HG02943 (cell line): ENCODE measurements around the gene ADD2.

Source experiments
- ATAC-seq: cut with Tn5 transposase; IDR thresholded peaks from one replicate; pipeline ENCODE4 v1.9.1; 2021; ENCODE audit warnings: mild to moderate bottlenecking, low read depth, moderate library complexity; ENCODE audit not compliant: unreplicated experiment

Gene ADD2

DNA sequence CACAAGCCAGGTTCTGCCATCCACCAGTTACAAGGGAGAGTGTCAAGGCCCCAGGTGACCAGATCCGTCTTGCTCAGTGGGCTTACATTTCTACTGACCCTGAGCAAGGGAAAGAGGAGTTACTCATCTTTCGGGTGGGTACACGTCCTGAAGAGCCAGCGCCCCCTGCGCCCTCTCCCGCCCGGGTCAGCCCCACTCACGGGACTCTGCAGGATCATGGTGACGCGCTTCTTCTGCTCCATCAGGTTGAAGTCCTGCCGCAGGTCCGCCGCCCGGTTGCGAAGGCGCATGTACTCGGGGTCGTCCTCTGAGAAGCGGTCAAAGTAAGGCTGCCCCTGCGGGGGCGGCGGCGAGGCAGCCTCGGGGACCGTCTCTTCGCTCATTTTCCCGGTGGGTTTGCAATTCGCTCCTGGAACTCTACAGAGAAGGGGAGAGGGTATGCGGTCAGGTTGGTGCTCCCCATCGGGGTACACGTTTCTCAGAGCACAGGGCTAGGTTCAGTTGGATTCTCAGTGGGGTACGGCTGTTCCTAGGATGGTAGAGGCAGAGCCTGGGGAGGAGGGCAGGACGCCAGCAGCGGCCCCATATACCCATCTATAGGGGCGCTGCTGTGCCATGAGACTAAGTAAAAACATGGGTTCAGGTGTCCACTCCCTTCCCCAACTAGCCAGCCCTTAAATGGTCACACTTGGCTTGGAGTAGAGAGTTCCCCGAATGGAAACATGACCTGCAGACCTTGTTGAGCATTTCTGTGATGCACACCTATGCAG is 61.8 kb downstream of the ADD2 start:
- no peak for ATAC-seq

DNA sequence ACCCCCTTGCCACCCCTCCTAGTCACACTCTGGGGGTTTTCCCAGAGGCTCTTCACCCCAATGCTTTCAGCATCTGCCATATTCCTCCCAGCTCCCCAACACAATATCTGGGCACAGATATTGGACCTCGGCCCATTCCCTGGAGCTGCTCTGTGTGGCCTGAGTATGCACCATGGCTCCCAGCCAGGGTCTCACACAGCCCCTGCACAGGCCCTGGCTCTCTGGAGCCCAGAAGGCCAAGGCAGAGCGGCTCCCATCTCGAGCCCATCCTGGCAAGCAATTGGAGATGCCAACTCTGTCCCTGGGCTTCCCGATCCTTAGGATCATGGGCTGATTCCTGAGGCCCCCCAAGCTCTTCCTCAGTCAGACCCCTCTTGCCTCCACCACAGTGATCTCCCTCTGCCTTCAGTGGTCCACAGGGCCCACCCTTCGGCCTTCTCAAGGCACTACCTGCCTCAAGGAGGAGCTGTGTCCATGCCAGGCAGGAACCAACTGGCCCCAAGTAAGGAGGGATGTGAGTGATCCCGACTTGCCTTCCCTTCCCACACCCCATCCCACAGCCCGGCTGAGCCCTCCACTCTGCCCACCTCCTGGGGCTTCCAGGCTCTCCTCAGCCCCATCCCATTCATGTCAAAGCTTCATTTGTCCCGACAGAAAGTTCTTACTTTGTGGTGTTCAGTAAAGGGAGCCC is 62.7 kb downstream of the ADD2 start:
- no peak for ATAC-seq

DNA sequence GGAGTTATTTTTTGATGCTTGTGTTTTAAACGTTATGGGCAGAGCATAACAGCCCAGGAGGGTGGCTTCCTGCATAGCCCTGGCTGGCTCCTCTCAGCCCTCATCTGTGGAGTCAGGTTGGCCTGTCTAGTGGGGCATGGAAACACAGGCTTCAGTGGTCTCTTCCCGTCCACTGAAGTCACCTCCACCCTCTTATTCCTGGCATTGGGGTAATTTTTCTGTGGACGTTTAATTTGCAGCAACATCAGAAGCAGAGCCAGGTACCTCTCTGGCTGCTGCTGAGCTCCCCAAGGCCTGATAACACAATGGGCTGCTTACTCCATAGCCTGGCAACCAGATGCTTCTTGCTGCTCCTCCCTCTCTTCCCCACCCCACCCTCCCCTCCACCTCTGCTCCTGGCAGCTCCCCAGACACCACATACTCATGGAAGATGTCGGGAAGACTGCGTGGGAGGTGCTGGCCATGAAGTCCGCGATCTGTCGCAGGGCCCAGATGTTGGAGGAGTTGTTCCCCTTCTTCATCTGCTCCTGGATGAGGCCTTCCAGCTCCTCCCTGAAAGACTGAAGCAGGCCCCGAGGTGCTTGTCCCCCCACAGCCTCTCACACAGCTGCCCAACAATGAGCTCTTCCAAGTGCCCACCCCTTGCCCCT is 64.0 kb downstream of the ADD2 start:
- ATAC-seq, result no peak

DNA sequence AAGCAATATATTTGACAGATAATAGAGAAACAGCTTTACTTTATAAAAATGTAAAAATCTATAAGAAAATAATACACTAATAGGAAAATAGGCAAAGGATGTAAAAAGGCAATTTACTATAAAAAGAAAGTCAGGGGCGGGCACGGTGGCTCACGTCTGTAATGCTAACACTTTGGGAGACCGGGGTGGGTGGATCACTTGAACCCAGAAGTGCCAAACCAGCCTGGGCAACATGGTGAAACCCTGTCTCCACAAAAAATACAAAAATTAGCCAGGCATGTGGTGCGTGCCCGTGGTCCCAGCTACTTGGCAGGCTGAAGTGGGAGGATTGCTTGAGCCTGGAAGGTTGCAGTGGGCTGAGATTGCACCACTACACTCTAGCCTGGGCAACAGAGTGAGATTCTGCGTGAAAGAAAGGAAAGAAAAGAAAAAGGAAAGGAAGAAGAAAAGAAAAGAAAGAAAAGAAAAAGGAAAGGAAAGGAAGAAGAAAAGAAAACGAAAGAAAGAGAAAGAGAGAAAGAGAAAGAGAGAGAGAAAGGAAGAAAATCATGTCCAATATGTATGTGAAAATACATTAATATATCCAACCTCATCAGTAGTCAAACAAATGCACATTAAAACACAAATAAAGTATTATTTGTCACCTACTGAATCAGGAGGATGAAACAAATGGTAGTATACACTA is 65.1 kb downstream of the ADD2 start:
- ATAC-seq, result no peak

DNA sequence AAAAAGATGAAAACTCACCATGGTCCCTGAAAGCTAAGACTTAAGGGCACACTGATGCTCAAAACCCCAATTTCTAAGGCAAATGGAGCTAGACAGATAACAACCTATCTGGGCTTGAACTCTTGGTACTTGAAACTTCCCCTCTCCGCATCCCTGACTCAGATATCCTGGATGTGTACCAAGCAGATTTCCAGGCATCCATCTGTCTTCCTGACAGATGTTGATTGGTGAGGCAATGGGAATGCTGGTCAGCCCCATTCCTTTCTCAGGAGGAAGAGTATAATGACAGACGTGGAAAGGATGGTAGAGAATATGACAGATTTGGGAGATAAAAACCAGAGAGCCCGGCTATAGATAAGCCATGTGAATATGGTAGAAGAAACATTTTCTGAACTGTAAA is 69.2 kb downstream of the ADD2 start:
- ATAC-seq, result no peak

DNA sequence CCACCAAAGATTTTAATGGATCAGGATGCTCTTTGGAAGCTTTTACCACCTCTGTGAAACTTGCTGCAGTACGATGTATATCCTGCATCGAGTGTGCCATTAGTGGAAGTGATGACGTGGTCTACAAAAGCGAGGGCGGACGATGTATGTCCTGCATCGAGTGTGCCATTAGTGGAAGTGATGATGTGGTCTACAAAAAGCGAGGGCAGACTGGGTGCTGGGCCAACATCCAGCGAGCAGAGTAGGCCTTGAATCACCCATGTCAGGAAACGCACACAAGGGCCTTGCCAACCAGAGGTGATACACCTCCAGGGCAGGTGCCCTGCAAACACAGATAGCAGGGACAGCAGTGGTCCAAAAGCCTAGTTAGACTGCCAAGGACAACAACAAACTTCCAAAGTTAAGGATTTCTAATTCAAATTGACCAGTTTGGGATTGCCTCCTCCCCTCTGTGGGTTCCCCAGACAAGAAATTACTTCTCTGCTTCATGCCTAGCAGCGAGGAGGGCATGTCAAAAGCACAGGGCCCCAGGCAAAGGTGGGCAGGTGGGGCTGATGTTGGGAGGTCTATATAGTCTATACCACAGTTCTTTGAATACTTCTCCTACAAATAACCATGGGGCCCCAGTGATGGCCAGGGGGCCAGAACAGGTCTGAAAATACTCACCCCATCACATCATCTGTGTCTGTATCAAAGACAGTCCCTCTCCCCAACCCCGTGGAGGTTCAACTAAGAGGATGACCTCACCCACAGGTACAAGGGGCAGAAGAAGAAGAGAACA is 70.2 kb downstream of the ADD2 start:
- no peak for ATAC-seq

DNA sequence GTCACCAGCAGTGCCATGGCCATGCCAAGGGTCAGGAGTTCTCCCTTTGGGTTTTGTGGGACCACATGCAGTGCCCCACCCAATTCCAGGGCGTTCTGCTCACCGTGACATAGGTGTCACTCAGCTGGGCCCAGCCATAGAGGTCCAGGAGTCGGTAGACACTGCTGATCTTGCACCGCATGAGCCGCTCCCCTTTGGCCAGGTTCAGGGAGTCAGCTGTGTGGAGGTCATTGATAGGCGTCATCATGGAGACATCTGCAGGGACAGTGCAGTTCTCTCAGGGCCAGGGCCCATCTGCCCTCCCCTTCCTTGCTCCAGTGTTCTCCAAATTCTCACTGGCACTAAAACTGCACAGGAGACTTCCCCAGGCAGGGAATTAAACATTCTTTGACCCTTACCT is 71.9 kb downstream of the ADD2 start:
- no peak for ATAC-seq

DNA sequence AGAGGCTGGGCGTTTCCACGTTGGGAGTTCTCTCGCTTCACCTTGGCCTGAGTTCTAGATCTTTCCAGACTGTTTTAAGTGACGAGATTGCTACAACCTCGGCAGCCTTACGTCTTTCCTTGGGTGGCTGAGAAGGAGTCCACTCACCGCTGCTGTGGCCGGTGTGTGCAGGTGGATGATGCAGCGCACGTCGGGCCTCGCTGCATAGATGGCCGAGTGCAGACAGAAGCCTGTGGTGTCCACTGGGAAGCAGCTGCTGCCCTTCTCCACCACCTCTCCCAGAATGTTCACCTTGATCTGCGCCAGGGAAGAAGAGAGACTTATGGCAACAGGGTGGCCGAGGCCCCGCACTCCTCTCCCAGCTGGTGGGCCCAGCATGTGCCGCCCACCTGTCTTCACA is 75.7 kb downstream of the ADD2 start:
- ATAC-seq, result no peak

DNA sequence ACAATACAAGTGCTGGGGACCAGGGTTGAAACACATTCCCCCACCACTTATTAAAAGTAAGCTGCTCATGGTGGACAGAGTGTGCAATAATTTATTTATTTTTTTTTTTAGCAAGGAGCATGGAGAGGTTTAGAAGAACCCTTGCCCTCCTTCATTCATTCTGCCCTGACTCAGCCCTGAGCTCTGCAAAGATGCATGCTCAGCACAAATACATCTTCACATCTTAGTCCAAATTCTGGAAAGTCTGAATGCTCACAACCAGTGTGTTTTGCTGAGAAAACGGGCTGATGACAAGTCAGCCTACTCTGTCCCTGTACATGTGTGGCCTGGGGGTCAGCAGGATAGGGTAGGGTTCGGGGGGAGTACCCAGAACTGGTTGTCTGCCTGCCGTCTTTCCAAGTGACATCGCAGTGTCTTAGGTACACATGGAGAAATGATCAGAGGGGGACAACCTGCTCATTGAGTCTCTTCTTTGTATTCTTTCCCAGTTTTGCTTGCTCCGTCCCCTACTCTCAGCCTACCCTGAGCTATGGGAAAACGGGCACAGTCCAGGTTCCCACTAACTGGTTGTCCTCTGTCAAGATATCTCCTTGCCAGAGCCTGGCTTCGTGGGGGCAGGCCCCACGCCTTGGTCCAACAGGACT is 76.4 kb downstream of the ADD2 start:
- no peak for ATAC-seq

DNA sequence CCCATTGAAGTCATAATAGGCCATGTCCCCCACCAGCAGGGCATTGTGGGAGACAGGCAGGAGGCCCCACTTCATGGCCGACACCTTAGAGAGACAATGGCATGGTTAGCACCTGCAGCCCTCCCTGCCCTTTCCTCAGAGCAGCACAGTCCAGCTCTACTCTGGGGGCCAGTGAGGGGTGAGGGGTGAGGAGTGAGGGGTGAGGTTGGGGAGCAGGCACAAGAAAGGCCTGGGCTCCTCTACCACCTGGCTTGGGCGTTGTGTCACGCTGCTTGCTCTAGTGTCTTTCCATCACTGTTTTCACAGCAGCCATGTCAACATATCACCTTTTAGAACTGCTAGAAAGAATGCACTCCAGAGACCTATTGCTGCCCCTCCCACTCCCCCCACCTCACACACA is 77.2 kb downstream of the ADD2 start:
- ATAC-seq, result no peak

DNA sequence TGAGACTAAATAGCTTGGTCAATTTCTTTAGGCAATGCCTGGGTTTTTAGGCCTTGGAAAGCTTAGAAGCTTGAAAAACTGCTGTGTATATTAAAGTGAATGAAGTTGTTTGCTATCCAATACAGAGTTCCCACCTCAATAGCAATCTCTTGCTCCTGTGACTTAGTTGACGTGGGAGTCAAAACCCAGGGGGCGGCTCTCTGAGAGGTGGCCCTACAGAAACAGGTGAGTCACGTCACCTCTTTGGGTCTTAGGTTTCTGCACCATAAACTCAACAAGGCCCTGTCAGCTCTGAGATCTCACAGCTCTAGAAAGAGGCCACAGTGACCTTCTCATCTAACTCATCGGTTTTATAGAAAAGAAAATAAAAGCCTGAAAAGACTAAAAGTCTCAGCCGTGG is 79.6 kb downstream of the ADD2 start:
- ATAC-seq, result no peak

DNA sequence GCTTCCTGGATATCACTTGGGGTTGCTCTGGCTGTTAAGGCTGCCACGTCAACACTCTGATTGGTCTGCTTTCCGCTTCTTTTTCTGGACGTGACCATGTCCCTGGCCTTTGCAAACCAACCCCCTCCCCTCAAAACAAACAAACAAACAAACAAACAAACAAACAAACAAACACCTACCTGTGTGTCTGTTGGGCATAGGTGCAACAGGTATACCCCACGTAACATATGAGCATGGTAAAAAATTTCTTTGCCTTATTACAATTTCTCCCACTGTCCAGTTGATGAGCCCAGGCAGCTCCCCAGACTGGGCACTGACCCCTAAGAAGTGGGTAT is 80.6 kb downstream of the ADD2 start:
- ATAC-seq, result no peak

DNA sequence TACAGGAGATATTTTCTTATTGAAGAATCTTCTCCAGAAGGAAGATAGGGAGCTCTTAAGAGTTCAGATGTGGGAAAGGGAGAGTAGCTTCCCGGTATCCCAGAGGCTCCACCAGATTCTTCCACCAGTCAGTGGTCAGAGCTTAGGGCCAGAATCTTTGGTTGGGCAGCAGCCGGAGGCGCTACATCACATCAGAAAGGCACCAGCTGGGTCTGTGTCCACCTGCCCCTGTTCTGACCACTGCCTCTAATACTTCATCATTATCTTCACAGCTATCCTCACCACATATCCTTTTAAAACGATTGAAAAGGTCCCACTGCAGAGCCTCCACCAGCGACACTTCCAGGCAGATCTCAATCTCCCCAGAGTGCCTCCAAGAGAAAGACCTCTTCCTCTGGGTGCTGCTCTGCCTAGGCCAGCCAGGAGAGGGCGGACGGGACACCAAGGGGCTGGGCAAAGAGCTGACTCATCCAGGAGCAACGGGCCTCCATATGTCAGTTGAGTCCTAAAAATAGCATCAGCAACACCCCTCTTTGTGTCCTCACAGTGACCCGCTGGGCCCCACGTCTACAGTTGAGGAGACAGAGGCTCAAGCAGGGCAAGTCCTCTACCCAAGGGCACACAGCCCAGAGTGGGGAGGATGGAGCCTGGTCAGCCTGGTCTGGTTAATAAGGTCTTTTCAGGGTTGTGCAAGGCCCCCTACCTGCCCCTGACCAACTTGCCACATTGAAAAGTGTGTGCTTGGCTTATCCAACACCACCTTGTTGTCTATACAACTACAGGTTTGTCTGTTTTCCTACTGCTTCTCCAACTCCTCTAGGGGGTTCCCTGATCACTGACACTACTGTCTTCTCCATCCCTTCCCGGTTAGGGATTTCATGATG is 81.2 kb downstream of the ADD2 start:
- no peak for ATAC-seq

DNA sequence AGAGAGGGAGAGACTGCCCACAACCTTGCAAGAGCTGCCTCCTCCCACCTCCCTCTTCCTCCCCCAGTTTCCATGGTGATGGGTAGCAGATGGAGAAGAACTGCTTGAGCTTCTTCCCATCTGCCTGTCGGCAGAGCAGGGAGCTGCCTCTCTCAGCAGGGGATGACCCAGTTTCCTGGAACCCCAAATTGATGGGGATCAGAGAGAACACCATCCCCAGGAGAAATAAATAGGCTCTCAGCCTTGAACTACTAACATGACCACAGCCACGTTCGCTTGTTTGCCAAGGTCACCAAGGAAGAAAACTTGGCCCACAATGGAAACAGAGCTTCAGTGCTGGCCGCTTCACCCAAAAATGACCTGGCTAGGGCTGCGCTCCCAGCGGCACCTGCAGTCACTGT is 82.2 kb downstream of the ADD2 start:
- ATAC-seq, result no peak

DNA sequence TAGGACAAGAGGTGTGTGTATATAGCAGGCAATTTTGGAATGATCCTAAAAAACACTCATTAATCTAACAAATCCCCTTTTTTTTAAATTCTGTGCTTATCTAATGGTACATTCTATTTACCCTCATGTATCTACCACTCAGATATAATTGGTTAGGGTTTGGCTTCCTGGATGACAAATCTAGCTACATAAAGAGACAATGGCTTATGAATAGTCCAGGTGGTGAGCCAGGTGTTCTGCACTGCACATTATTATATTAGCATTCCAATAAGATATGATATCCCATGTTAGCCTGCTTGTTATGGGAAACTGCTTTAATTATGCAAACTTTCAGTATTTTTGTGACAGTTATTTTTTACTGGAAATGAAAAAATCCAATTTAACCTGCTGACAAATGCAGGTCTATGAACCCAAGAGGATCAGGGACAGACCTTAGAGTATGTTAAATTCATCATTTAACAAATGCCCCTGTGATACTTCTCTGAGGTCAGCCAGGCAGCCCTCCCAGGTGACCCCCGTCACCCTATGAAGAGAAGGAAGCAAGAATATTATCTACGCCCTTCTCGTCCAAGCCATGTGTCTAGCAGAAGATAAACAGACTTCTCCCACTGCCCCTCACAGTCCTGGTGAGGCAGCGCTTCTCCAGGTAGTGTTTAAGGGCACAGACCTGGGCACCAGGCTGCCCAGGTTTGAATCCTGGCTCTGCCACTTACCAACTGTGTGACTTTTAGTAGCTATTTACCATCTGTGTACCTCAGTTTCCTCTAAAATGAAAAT is 83.0 kb downstream of the ADD2 start:
- no peak for ATAC-seq

DNA sequence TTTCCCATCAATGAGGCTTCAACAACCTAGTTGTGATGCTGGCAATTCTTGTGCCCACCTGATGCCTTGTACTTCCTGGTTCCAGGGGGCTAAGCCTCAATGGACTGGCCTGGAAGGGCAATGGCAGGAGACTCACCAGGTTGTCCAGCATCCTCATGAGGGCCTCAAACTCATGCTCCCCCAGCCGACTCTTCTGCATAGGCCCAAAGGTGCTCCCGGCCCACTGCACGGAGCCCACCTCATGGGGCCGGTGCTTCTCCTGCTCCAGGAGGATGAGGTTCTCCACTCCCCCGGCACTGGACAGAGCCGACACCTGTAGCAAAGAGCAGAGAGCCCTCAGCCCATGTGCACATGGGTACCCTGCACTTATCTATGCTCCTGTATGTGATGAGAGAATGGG is 84.5 kb downstream of the ADD2 start:
- ATAC-seq, result no peak

DNA sequence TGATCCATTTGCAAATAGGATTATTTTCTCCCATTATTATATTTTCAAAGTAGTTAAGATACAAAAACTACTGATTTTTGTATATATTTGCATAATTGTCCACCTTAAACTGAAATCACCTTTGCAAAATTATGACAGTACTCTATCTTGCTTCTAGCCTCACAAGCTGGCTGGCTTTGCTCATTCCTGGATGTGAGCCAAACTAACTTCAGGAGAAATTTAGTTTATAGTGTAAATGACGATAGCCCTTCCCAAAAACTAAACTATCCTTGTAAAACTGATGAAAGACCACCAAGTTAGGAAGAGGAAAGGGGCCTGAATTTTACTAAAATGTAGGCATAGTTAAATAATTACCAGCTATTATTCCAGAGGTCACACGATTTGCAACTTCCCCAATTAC is 87.3 kb downstream of the ADD2 start:
- ATAC-seq, result no peak

DNA sequence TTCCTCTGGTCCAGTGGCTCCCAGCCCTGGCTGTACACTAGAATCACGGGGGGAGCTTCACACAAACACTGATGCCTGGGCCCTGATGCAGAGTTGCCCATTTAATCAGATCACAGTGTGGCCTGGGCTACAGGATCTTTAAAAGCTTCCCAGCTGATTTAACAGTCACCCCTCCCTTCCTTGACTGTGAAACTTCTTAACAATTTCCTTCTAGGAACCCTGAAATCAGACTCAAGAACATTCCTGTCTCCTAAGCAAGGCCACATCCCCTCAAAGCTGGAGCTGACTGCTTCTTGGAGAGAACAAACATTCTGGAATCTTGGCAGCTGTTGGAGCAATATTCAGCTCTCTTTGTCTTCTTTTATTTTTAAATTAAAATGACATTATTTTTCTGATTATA is 88.7 kb downstream of the ADD2 start:
- ATAC-seq, result no peak
